A549 (cell line): ENCODE measurements around the gene TRAPPC2L. TPM values are rescaled to one million over a fixed set of nuclear protein-coding genes. Genes with fewer than 3 reads are reported as not detected.

Experiments used
- ATAC-seq, 2 experiments: fragments of 200-7000 bp in 1 of 2; fragments of >200 bp in 1 of 2; cut with Nextera tagmentation in 1 of 2; cut with Tn5 transposase in 1 of 2; 3 replicates each; pipeline versions ENCODE4 v1.8.0 to v1.9.1; 2018 to 2020; ENCODE audit warnings: mild to moderate bottlenecking in 1 of 2, moderate library complexity in 1 of 2
- CTCF ChIA-PET: fragments of 300-600 bp; sonication (Branson Sonifier 250); formaldehyde crosslinking; extraction: SDS; loops from one replicate; lab custom pipeline; 2021; ENCODE audit warnings: antibody characterized with exemption, inconsistent platforms; lab: Yijun Ruan, JAX
- POLR2A ChIA-PET: fragments of 350-600 bp; formaldehyde crosslinking; extraction: SDS; loops from one replicate; lab custom pipeline; 2021; ENCODE audit warnings: antibody characterized with exemption, inconsistent platforms; lab: Yijun Ruan, JAX
- DNase-seq, 2 experiments: peaks; one replicate each; pipeline versions ENCODE4 v3.0.0 to v3.0.0-alpha.2; 2011 to 2016; ENCODE audit warnings: low read depth in 1 of 2, low spot score in 1 of 2
- FAIRE-seq: peaks from 2 replicates; lab custom pipeline; 2011; peaks lifted over from hg19 to GRCh38; lab: Jason Lieb, UNC
- H3K27ac ChIP-seq, 2 experiments: fragments of >200 bp; sonication (Bioruptor Twin); formaldehyde crosslinking; 3 replicates each; pipeline ENCODE4 v1.5.1; 2016 to 2017
- H3K4me1 ChIP-seq: fragments of >200 bp; sonication (Bioruptor Twin); formaldehyde crosslinking; 3 replicates; pipeline ENCODE4 v1.6.1; 2016
- H3K4me2 ChIP-seq: fragments of >200 bp; sonication (Bioruptor Twin); formaldehyde crosslinking; 3 replicates; pipeline ENCODE4 v1.6.1; 2016
- H3K4me3 ChIP-seq: fragments of >200 bp; sonication (Bioruptor Twin); formaldehyde crosslinking; 3 replicates; pipeline ENCODE4 v1.5.1; 2016
- H3K9me3 ChIP-seq: fragments of >200 bp; sonication (Bioruptor Twin); formaldehyde crosslinking; 3 replicates; pipeline ENCODE4 v1.6.1; 2016
- BCL3 ChIP-seq: fragments of >200 bp; sonication (Bioruptor Twin); formaldehyde crosslinking; IDR thresholded peaks from 3 replicates; pipeline ENCODE4 v1.6.1; 2016
- BHLHE40 ChIP-seq: IDR thresholded peaks from 2 replicates; pipeline ENCODE4 v1.6.1; 2012; ENCODE audit warnings: low read depth, low read length, inconsistent platforms
- CBX2 ChIP-seq: fragments of 200-600 bp; sonication (generic); IDR thresholded peaks from 2 replicates; pipeline ENCODE4 v1.6.1; 2016; ENCODE audit warnings: low read depth, mild to moderate bottlenecking, borderline replicate concordance
- CHD4 ChIP-seq: fragments of 200-600 bp; sonication (generic); IDR thresholded peaks from 2 replicates; pipeline ENCODE4 v1.6.1; 2016; ENCODE audit warnings: antibody characterized with exemption, mild to moderate bottlenecking, borderline replicate concordance
- EP300 ChIP-seq, 2 experiments: fragments of >200 bp; sonication (Bioruptor Twin); formaldehyde crosslinking; IDR thresholded peaks; 2 replicates in 1 of 2; 3 replicates in 1 of 2; pipeline ENCODE4 v1.6.1; 2016 to 2017
- FOXS1 ChIP-seq: fragments of 250-450 bp; sonication (Bioruptor Pico); IDR thresholded peaks from 2 replicates; pipeline ENCODE4 v1.5.0; 2020; ENCODE audit warnings: mild to moderate bottlenecking, moderate library complexity
- HEYL ChIP-seq: fragments of 250-450 bp; sonication (Bioruptor Pico); IDR thresholded peaks from 2 replicates; pipeline ENCODE4 v1.8.0; 2021; ENCODE audit warnings: mild to moderate bottlenecking, moderate library complexity
- HOXA7 ChIP-seq: fragments of 250-450 bp; sonication (Bioruptor Pico); IDR thresholded peaks from 2 replicates; pipeline ENCODE4 v1.5.0; 2020; ENCODE audit warnings: mild to moderate bottlenecking, moderate library complexity
- HOXB5 ChIP-seq: fragments of 250-450 bp; sonication (Bioruptor Pico); IDR thresholded peaks from 2 replicates; pipeline ENCODE4 v1.5.0; 2020; ENCODE audit warnings: mild to moderate bottlenecking, moderate library complexity
- MAZ ChIP-seq: fragments of 150-350 bp; IDR thresholded peaks from 2 replicates; pipeline ENCODE4 v1.6.1; 2014; ENCODE audit warnings: antibody characterized with exemption, low read depth, low read length, borderline replicate concordance
- NFE2L2 ChIP-seq: fragments of 150-350 bp; conservative IDR thresholded peaks from 2 replicates; pipeline ENCODE4 v1.6.1; 2014; ENCODE audit warnings: low read length
- NPAS2 ChIP-seq: fragments of 250-450 bp; sonication (Bioruptor Pico); IDR thresholded peaks from 2 replicates; pipeline ENCODE4 v1.8.0; 2022; ENCODE audit warnings: mild to moderate bottlenecking, moderate library complexity, borderline replicate concordance
- NR3C1 ChIP-seq: fragments of >200 bp; sonication (Bioruptor Twin); formaldehyde crosslinking; IDR thresholded peaks from 3 replicates; pipeline ENCODE4 v1.6.1; 2017
- POLR2A ChIP-seq: IDR thresholded peaks from 2 replicates; pipeline ENCODE4 v1.6.1; 2012; ENCODE audit warnings: mild to moderate bottlenecking, low read length
- REST ChIP-seq: fragments of 200-600 bp; sonication (generic); IDR thresholded peaks from 2 replicates; pipeline ENCODE4 v1.6.1; 2016; ENCODE audit warnings: antibody characterized with exemption, mild to moderate bottlenecking, moderate library complexity
- SMC3 ChIP-seq: fragments of >200 bp; sonication (Bioruptor Twin); formaldehyde crosslinking; IDR thresholded peaks from 3 replicates; pipeline ENCODE4 v1.6.1; 2018; ENCODE audit warnings: inconsistent platforms
- SREBF2 ChIP-seq: fragments of 450-650 bp; IDR thresholded peaks from 2 replicates; pipeline ENCODE4 v1.6.1; 2014; ENCODE audit warnings: mild to moderate bottlenecking, moderate library complexity
- ZC3H11A ChIP-seq: fragments of 450-650 bp; IDR thresholded peaks from 2 replicates; pipeline ENCODE4 v1.6.1; 2014; ENCODE audit warnings: antibody characterized with exemption, mild to moderate bottlenecking
- ZFP36 ChIP-seq: fragments of 450-650 bp; IDR thresholded peaks from 2 replicates; pipeline ENCODE4 v1.6.1; 2014; ENCODE audit warnings: borderline replicate concordance; ENCODE audit not compliant: partially characterized antibody
- ZSCAN20 ChIP-seq: fragments of 250-450 bp; sonication (Bioruptor Pico); IDR thresholded peaks from 2 replicates; pipeline ENCODE4 v1.8.0; 2022; ENCODE audit warnings: mild to moderate bottlenecking, moderate library complexity
- WGBS: methylation state at CpG from one replicate; pipeline ENCODE4 v1.1.6; 2017; ENCODE audit errors: missing lambda C conversion rate; 5-methylcytosine and 5-hydroxymethylcytosine counted together
- polyA plus RNA-seq, 4 experiments: library from polyadenylated mRNA; depleted of rRNA in 3 of 4; stranded (reverse); fragments of >200 nt; fragmentation: RNase III in 1 of 4; extraction: RNeasy Plus Mini Kit Qiagen cat#74134 plus additional on column Dnase treatment in 1 of 4; gene quantifications; 2 replicates in 3 of 4; 3 replicates in 1 of 4; pipeline ENCODE4 v1.2.3, GENCODE V29; 2011 to 2017
- TF ChIP-seq, protein P1 (sequence below): fragments of >200 bp; sonication (Bioruptor Twin); formaldehyde crosslinking; IDR thresholded peaks from 3 replicates; pipeline ENCODE4 v1.5.1; 2016

Gene TRAPPC2L
- polyA plus RNA-seq, 2 of the 4 experiments (the other 2 are of a cell fraction): 70.3 to 80.2 TPM

GRCh38 chr16:88827727-88828126 lies 29.2 kb upstream of the TRAPPC2L start:
- CTCF ChIA-PET: interaction anchor here (0.8 to 3.9 kb wide), 5 partner anchors 11 to 91 kb away, joined by 3 to 27 read pairs (median 5); no protein-coding TSS in a partner anchor

GRCh38 chr16:88828711-88829110 lies 28.2 kb upstream of the TRAPPC2L start:
- CTCF ChIA-PET: interaction anchor here (1.3 to 3.9 kb wide), 3 partner anchors 12 to 92 kb away, joined by 3 to 27 read pairs (median 5); no protein-coding TSS in a partner anchor
- POLR2A ChIA-PET: no interaction called here
- FAIRE-seq: no peak

More at GRCh38 chr16:88827727-88828126, 29.2 kb upstream of the TRAPPC2L start:
- Histone ChIP-seq H3K9me3 (no peaks in the 10 kb centered on the region), H3K4me2 (no peak overlapping the region), H3K4me3 (no peak overlapping the region), H3K27ac (no peak overlapping the region), H3K4me1 (no peaks in the 10 kb centered on the region)
- WGBS: 93% methylated on average over 21 of the region's 21 CpGs
- FAIRE-seq: no peak
- POLR2A ChIA-PET: no interaction called here
- DNase-seq: no peak
- no peak for ATAC-seq
- no peak for TF ChIP-seq BHLHE40
- TF ChIP-seq, protein P1, sequence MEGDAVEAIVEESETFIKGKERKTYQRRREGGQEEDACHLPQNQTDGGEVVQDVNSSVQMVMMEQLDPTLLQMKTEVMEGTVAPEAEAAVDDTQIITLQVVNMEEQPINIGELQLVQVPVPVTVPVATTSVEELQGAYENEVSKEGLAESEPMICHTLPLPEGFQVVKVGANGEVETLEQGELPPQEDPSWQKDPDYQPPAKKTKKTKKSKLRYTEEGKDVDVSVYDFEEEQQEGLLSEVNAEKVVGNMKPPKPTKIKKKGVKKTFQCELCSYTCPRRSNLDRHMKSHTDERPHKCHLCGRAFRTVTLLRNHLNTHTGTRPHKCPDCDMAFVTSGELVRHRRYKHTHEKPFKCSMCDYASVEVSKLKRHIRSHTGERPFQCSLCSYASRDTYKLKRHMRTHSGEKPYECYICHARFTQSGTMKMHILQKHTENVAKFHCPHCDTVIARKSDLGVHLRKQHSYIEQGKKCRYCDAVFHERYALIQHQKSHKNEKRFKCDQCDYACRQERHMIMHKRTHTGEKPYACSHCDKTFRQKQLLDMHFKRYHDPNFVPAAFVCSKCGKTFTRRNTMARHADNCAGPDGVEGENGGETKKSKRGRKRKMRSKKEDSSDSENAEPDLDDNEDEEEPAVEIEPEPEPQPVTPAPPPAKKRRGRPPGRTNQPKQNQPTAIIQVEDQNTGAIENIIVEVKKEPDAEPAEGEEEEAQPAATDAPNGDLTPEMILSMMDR: no peak
- TF ChIP-seq MAZ: no peak
- TF ChIP-seq SREBF2: no peak
- no peak for TF ChIP-seq HEYL (CRISPR knock-in tag)
- no peak for TF ChIP-seq ZSCAN20 (CRISPR knock-in tag)
- no peak for TF ChIP-seq NFE2L2
- TF ChIP-seq SMC3: no peak
- no peak for TF ChIP-seq CHD4
- TF ChIP-seq HOXA7 (CRISPR knock-in tag): no peak
- TF ChIP-seq FOXS1 (CRISPR knock-in tag): no peak

More at GRCh38 chr16:88828711-88829110, 28.2 kb upstream of the TRAPPC2L start:
- no peak for TF ChIP-seq BHLHE40
- no peak for TF ChIP-seq HOXB5 (CRISPR knock-in tag)
- TF ChIP-seq ZC3H11A: no peak
- no peak for TF ChIP-seq EP300 (IDR thresholded peaks at IDR 0.05)
- no peak for TF ChIP-seq NR3C1
- no peak for TF ChIP-seq NPAS2
- TF ChIP-seq SREBF2: no peak
- TF ChIP-seq ZFP36: no peak
- TF ChIP-seq CBX2: no peak
- no peak for TF ChIP-seq REST
- TF ChIP-seq BCL3: no peak
- TF ChIP-seq POLR2A: no peak
- TF ChIP-seq, all 56 proteins: peak for 0
- H3K9me3 ChIP-seq: no peaks in the 10 kb centered on the region
- DNase-seq (no peak), ATAC-seq (no peak)
- H3K4me1 ChIP-seq: no peaks in the 10 kb centered on the region
- no peak overlapping the region for H3K4me2 ChIP-seq
- no peak overlapping the region for H3K4me3 ChIP-seq
- H3K27ac ChIP-seq: no peak overlapping the region
- 85% methylated on average over 24 of the region's 24 CpGs for WGBS
